HepG2 (cell line): ENCODE results near the gene LENG1. TPM values are rescaled to one million over a fixed set of nuclear protein-coding genes. Genes with fewer than 3 reads are reported as not detected.

ENCODE experiments used
- AHR ChIP-seq: IDR thresholded peaks from 2 replicates; pipeline ENCODE4 v1.6.1; 2018; ENCODE audit warnings: missing genetic modification reagents, missing compliant biosample characterization
- ARID3A ChIP-seq: IDR thresholded peaks from 2 replicates; pipeline ENCODE4 v1.6.1; 2012; ENCODE audit warnings: low read depth, low read length, improper control_type of control experiment
- CBX5 ChIP-seq: sonication (generic); formaldehyde crosslinking; IDR thresholded peaks from 2 replicates; pipeline ENCODE4 v1.4.0; 2020; ENCODE audit warnings: missing genetic modification reagents, borderline replicate concordance
- CREB1 ChIP-seq, 2 experiments: fragments of 450-650 bp in 1 of 2; IDR thresholded peaks; 2 replicates each; pipeline ENCODE4 v1.6.1; 2016 to 2017; ENCODE audit warnings: control low read depth in 1 of 2, mild to moderate bottlenecking in 1 of 2, missing compliant biosample characterization in 1 of 2, missing genetic modification characterization in 1 of 2
- GMEB1 ChIP-seq: sonication (generic); formaldehyde crosslinking; IDR thresholded peaks from 2 replicates; pipeline ENCODE4 v1.5.1; 2020; ENCODE audit warnings: missing genetic modification reagents, mild to moderate bottlenecking, borderline replicate concordance
- GMEB2 ChIP-seq: IDR thresholded peaks from 2 replicates; pipeline ENCODE4 v1.6.1; 2016; ENCODE audit warnings: missing biosample characterization, missing genetic modification reagents, low read depth
- HDAC1 ChIP-seq: sonication (generic); formaldehyde crosslinking; IDR thresholded peaks from 2 replicates; pipeline ENCODE4 v1.5.1; 2020; ENCODE audit warnings: mild to moderate bottlenecking, missing genetic modification reagents
- HMG20B ChIP-seq: conservative IDR thresholded peaks from 2 replicates; pipeline ENCODE4 v1.6.1; 2016; ENCODE audit warnings: missing genetic modification reagents, missing compliant biosample characterization
- HNF4A ChIP-seq: sonication (generic); formaldehyde crosslinking; IDR thresholded peaks from 2 replicates; pipeline ENCODE4 v1.4.0; 2020; ENCODE audit warnings: missing genetic modification reagents
- IRF2 ChIP-seq: IDR thresholded peaks from 2 replicates; pipeline ENCODE4 v1.6.1; 2018; ENCODE audit warnings: missing genetic modification reagents, missing compliant biosample characterization
- KAT7 ChIP-seq: IDR thresholded peaks from 2 replicates; pipeline ENCODE4 v1.6.1; 2018; ENCODE audit warnings: borderline replicate concordance, missing compliant biosample characterization
- MED1 ChIP-seq: sonication (generic); formaldehyde crosslinking; IDR thresholded peaks from 2 replicates; pipeline ENCODE4 v1.4.0; 2020; ENCODE audit warnings: missing genetic modification reagents
- NCOA1 ChIP-seq: sonication (generic); formaldehyde crosslinking; IDR thresholded peaks from 2 replicates; pipeline ENCODE4 v1.9.0; 2021; ENCODE audit warnings: missing genetic modification reagents
- SCMH1 ChIP-seq: sonication (generic); formaldehyde crosslinking; IDR thresholded peaks from 2 replicates; pipeline ENCODE4 v1.9.0; 2021; ENCODE audit warnings: missing genetic modification reagents, mild to moderate bottlenecking, borderline replicate concordance
- SETDB1 ChIP-seq: sonication (generic); formaldehyde crosslinking; IDR thresholded peaks from 2 replicates; pipeline ENCODE4 v1.5.1; 2020; ENCODE audit warnings: missing genetic modification reagents, mild to moderate bottlenecking, borderline replicate concordance
- SMARCC2 ChIP-seq: fragments of 450-650 bp; IDR thresholded peaks from 2 replicates; pipeline ENCODE4 v1.6.1; 2017; ENCODE audit warnings: antibody characterized with exemption, mild to moderate bottlenecking
- SPEN ChIP-seq: sonication (generic); formaldehyde crosslinking; IDR thresholded peaks from 2 replicates; pipeline ENCODE4 v1.5.1; 2020; ENCODE audit warnings: low read depth, mild to moderate bottlenecking, missing genetic modification reagents
- TCF7L2 ChIP-seq: IDR thresholded peaks from 2 replicates; pipeline ENCODE4 v1.6.1; 2011; ENCODE audit warnings: mild to moderate bottlenecking, low read depth, low read length, moderate library complexity
- TFDP2 ChIP-seq: sonication (generic); formaldehyde crosslinking; IDR thresholded peaks from 2 replicates; pipeline ENCODE4 v1.4.0; 2020; ENCODE audit warnings: missing genetic modification reagents
- ZNF205 ChIP-seq: IDR thresholded peaks from 2 replicates; pipeline ENCODE4 v1.6.1; 2018; ENCODE audit warnings: missing biosample characterization, missing genetic modification reagents
- ZNF331 ChIP-seq: sonication (generic); formaldehyde crosslinking; IDR thresholded peaks from 2 replicates; pipeline ENCODE4 v1.4.0; 2020; ENCODE audit warnings: missing genetic modification reagents
- ZNF737 ChIP-seq: sonication (generic); formaldehyde crosslinking; IDR thresholded peaks from 2 replicates; pipeline ENCODE4 v1.5.0; 2020; ENCODE audit warnings: missing genetic modification reagents, mild to moderate bottlenecking, borderline replicate concordance
- ZNF776 ChIP-seq: sonication (generic); formaldehyde crosslinking; IDR thresholded peaks from 2 replicates; pipeline ENCODE4 v1.4.0; 2020; ENCODE audit warnings: mild to moderate bottlenecking, missing genetic modification reagents
- ZNF83 ChIP-seq: sonication (generic); formaldehyde crosslinking; IDR thresholded peaks from 2 replicates; pipeline ENCODE4 v1.4.0; 2020; ENCODE audit warnings: missing genetic modification reagents, mild to moderate bottlenecking, borderline replicate concordance
- polyA plus RNA-seq, 8 experiments: library from polyadenylated mRNA; depleted of rRNA in 3 of 8; stranded (reverse) in 7 of 8; unstranded in 1 of 8; fragments of >200 nt; fragmentation: Illumina TruSeq in 4 of 8; extraction: Trizol in 4 of 8; gene quantifications; 2 replicates each; pipeline versions ENCODE4 v1.2.1 to v1.2.3, GENCODE V29; 2011 to 2016; ENCODE audit warnings: low read depth in 4 of 8, missing spikeins in 1 of 8, mixed read lengths in 1 of 8; ENCODE audit not compliant: insufficient read depth in 1 of 8
- total RNA-seq, 5 experiments: library from RNA; depleted of rRNA; stranded (reverse); fragments of >200 nt; fragmentation: Illumina TruSeq; extraction: Trizol; gene quantifications; 2 replicates each; pipeline ENCODE4 v1.2.3, GENCODE V29; 2016; ENCODE audit warnings: low read depth in 1 of 5

LENG1 gene
- total and polyA plus RNA-seq, 2 of the 13 experiments (the other 11 are each of a cell fraction or from before 2014, with no cell fraction given) = 1.8 to 3.8 TPM

- TF ChIP-seq SETDB1 (CRISPR knock-in tag) = no peak
- no peak for TF ChIP-seq ARID3A
- TF ChIP-seq MED1 = peak; percentile 37; the same call in 1 of the 2 replicates
- no peak for TF ChIP-seq KAT7 (CRISPR knock-in tag)
- TF ChIP-seq GMEB2 = no peak
- TF ChIP-seq CBX5 (CRISPR knock-in tag) = no peak
- TF ChIP-seq CREB1 (IDR thresholded peaks at IDR 0.05) = peak; percentile 83
- TF ChIP-seq CREB1 (CRISPR knock-in tag; IDR thresholded peaks at IDR 0.05) = peak; percentile 32; the same call in 1 of the 2 replicates
- no peak for TF ChIP-seq TCF7L2
- no peak for TF ChIP-seq ZNF776 (CRISPR knock-in tag)
- no peak for TF ChIP-seq ZNF83 (CRISPR knock-in tag)
- no peak for TF ChIP-seq ZNF737 (CRISPR knock-in tag)
- no peak for TF ChIP-seq SPEN (CRISPR knock-in tag)
- peak; percentile 75 for TF ChIP-seq TFDP2
- TF ChIP-seq IRF2 (CRISPR knock-in tag) = no peak
- TF ChIP-seq HMG20B (CRISPR knock-in tag) = 0 out of 2 replicates have a peak, but pooled peaks have one; percentile 8
- 0 out of 2 replicates have a peak, but pooled peaks have one; percentile 25 for TF ChIP-seq AHR
- peak; percentile 22; the same call in 1 of the 2 replicates for TF ChIP-seq ZNF331 (CRISPR knock-in tag)
- TF ChIP-seq NCOA1 (CRISPR knock-in tag) = no peak
- no peak; the same call in 1 of the 2 replicates for TF ChIP-seq HDAC1 (CRISPR knock-in tag)
- TF ChIP-seq HNF4A (CRISPR knock-in tag) = no peak
- peak; percentile 67; the same call in 1 of the 2 replicates for TF ChIP-seq GMEB1 (CRISPR knock-in tag)
- peak; percentile 97 for TF ChIP-seq ZNF205 (CRISPR knock-in tag)
- no peak for TF ChIP-seq SCMH1 (CRISPR knock-in tag)
- TF ChIP-seq SMARCC2 = no peak
Measured at GRCh38 chr19:54189735-54190502, 30.4 kb upstream of the LENG1 start (continued).
